Forelimb muscle (tissue), 1 donor: Measurements from ENCODE around the gene ZBTB21. TPM values are rescaled to one million over a fixed set of nuclear protein-coding genes. Genes with fewer than 3 reads are reported as not detected.

Experiments used
- DNase-seq: peaks from one replicate; pipeline ENCODE4 v3.0.0-alpha.2; 2013; ENCODE audit warnings: low read depth
- polyA plus RNA-seq: library from polyadenylated mRNA; unstranded; fragments of 120-200 nt; gene quantifications from one replicate; pipeline ENCODE4 v1.2.1, GENCODE V29; 2013; ENCODE audit not compliant: insufficient read length

ZBTB21 gene
- polyA plus RNA-seq, 1 donor: 5.1 TPM

GRCh38 chr21:42040411-42041180, 30.4 kb upstream of the ZBTB21 start:
- no peak for DNase-seq

GRCh38 chr21:42039911-42040351, 29.8 kb upstream of the ZBTB21 start:
- DNase-seq: no peak

- no peak for DNase-seq
Measured at GRCh38 chr21:42039470-42039901, 29.3 kb upstream of the ZBTB21 start.

GRCh38 chr21:42038826-42039425, 28.8 kb upstream of the ZBTB21 start:
- DNase-seq: no peak

- DNase-seq: no peak
Measured at GRCh38 chr21:42038393-42038792, 28.2 kb upstream of the ZBTB21 start.

GRCh38 chr21:42037943-42038342, 27.8 kb upstream of the ZBTB21 start:
- DNase-seq: no peak

GRCh38 chr21:42037516-42037915, 27.4 kb upstream of the ZBTB21 start:
- DNase-seq: no peak

- no peak for DNase-seq
Measured at GRCh38 chr21:42036313-42036712, 26.2 kb upstream of the ZBTB21 start.

- no peak for DNase-seq
Measured at GRCh38 chr21:42032968-42033367, 22.8 kb upstream of the ZBTB21 start.

GRCh38 chr21:42032266-42032665, 22.1 kb upstream of the ZBTB21 start:
- DNase-seq: no peak

- DNase-seq: no peak
Measured at GRCh38 chr21:42031816-42032215, 21.7 kb upstream of the ZBTB21 start.

- DNase-seq: no peak
Measured at GRCh38 chr21:42031241-42031640, 21.1 kb upstream of the ZBTB21 start.

GRCh38 chr21:42030311-42030710, 20.2 kb upstream of the ZBTB21 start:
- no peak for DNase-seq

GRCh38 chr21:42028766-42029425, 18.7 kb upstream of the ZBTB21 start:
- DNase-seq: no peak

GRCh38 chr21:42027822-42028765, 17.9 kb upstream of the ZBTB21 start:
- DNase-seq: no peak

GRCh38 chr21:42027085-42027821, 17.1 kb upstream of the ZBTB21 start:
- DNase-seq: no peak

GRCh38 chr21:42026082-42026435, 15.9 kb upstream of the ZBTB21 start:
- no peak for DNase-seq

GRCh38 chr21:42025376-42026081, 15.4 kb upstream of the ZBTB21 start:
- no peak for DNase-seq

GRCh38 chr21:42022906-42023305, 12.7 kb upstream of the ZBTB21 start:
- no peak for DNase-seq

- no peak for DNase-seq
Measured at GRCh38 chr21:42022091-42022430, 11.9 kb upstream of the ZBTB21 start.
